Activated CD8-positive, alpha-beta memory T cell treated with anti-CD3 and anti-CD28 coated beads, Interleukin-2, amount 50 U/mL, for 1 hour (primary cell): Measurements from ENCODE around the gene SKAP2.

Experiments
- DNase-seq: peaks from one replicate; pipeline ENCODE4 v3.0.0-alpha.2; 2020; ENCODE audit errors: extremely low read depth

The SKAP2 gene

GRCh38 chr7:26864309-26865093 lies at the start of gene SKAP2:
TSS of gene SKAP2 (minus strand) at chr7:26864590. CDS start at chr7:26864429, 161 bp downstream.
- DNase-seq = peak; percentile 53

- DNase-seq = no peak
These were observed 48.6 kb upstream of the SKAP2 start for GRCh38 chr7:26912933-26913536.

GRCh38 chr7:26912338-26912737 lies 47.9 kb upstream of the SKAP2 start:
- no peak for DNase-seq

GRCh38 chr7:26910221-26910620 lies 45.8 kb upstream of the SKAP2 start:
- DNase-seq = no peak

- no peak for DNase-seq
These were observed 35.9 kb upstream of the SKAP2 start for GRCh38 chr7:26900251-26900650.

GRCh38 chr7:26899519-26899918 lies 35.1 kb upstream of the SKAP2 start:
- no peak for DNase-seq

GRCh38 chr7:26898891-26899290 lies 34.5 kb upstream of the SKAP2 start:
- DNase-seq = no peak

GRCh38 chr7:26897928-26898327 lies 33.5 kb upstream of the SKAP2 start:
- no peak for DNase-seq

GRCh38 chr7:26891400-26892350 lies 27.3 kb upstream of the SKAP2 start:
- DNase-seq = no peak

GRCh38 chr7:26880852-26881251 lies 16.5 kb upstream of the SKAP2 start:
- no peak for DNase-seq

GRCh38 chr7:26879671-26880070 lies 15.3 kb upstream of the SKAP2 start:
- no peak for DNase-seq

- no peak for DNase-seq
These were observed 4.6 kb upstream of the SKAP2 start for GRCh38 chr7:26868841-26869495.

GRCh38 chr7:26865094-26865388 lies 651 bp upstream of the SKAP2 start:
- no peak for DNase-seq

GRCh38 chr7:26863518-26864308 lies 677 bp downstream of the SKAP2 start:
- no peak for DNase-seq

- DNase-seq = no peak
These were observed 1.6 kb downstream of the SKAP2 start for GRCh38 chr7:26862834-26863233.

- DNase-seq = no peak
These were observed 3.3 kb downstream of the SKAP2 start for GRCh38 chr7:26861050-26861449.

GRCh38 chr7:26860361-26860760 lies 4.0 kb downstream of the SKAP2 start:
- DNase-seq = no peak

- no peak for DNase-seq
These were observed 4.7 kb downstream of the SKAP2 start for GRCh38 chr7:26859720-26860119.

- no peak for DNase-seq
These were observed 5.7 kb downstream of the SKAP2 start for GRCh38 chr7:26858735-26859134.

GRCh38 chr7:26858241-26858715 lies 6.1 kb downstream of the SKAP2 start:
- no peak for DNase-seq
